COLO668 (cell line): ENCODE measurements around the gene NBEA.

Source experiments
- DNase-seq: peaks from one replicate; lab custom pipeline; 2025; ENCODE audit not compliant: unreplicated experiment; lab: John Stamatoyannopoulos, UW

NBEA gene

GRCh38 chr13:35256459-35257148 is 314.5 kb downstream of the NBEA start:
- DNase-seq, result no peak

- DNase-seq, result no peak
Measured at GRCh38 chr13:35260316-35260715, 318.2 kb downstream of the NBEA start.

- DNase-seq, result no peak
Measured at GRCh38 chr13:35266412-35266811, 324.3 kb downstream of the NBEA start.

- DNase-seq, result no peak
Measured at GRCh38 chr13:35278917-35279316, 336.8 kb downstream of the NBEA start.

GRCh38 chr13:35279500-35279899 is 337.4 kb downstream of the NBEA start:
- DNase-seq, result no peak

GRCh38 chr13:35283856-35284255 is 341.8 kb downstream of the NBEA start:
- DNase-seq, result peak; percentile 71

GRCh38 chr13:35285677-35286076 is 343.6 kb downstream of the NBEA start:
- DNase-seq, result no peak

- no peak for DNase-seq
Measured at GRCh38 chr13:35292329-35292728, 350.3 kb downstream of the NBEA start.

- DNase-seq, result no peak
Measured at GRCh38 chr13:35293579-35294226, 351.6 kb downstream of the NBEA start.

GRCh38 chr13:35309706-35310105 is 367.6 kb downstream of the NBEA start:
- DNase-seq, result no peak

GRCh38 chr13:35332134-35332533 is 390.1 kb downstream of the NBEA start:
- no peak for DNase-seq

- DNase-seq, result no peak
Measured at GRCh38 chr13:35333157-35333556, 391.1 kb downstream of the NBEA start.

GRCh38 chr13:35342440-35342839 is 400.4 kb downstream of the NBEA start:
- DNase-seq, result no peak

GRCh38 chr13:35343417-35343816 is 401.3 kb downstream of the NBEA start:
- DNase-seq, result no peak

GRCh38 chr13:35345992-35346391 is 403.9 kb downstream of the NBEA start:
- DNase-seq, result no peak

GRCh38 chr13:35346494-35346893 is 404.4 kb downstream of the NBEA start:
- DNase-seq, result no peak

GRCh38 chr13:35347679-35348205 is 405.7 kb downstream of the NBEA start:
- DNase-seq, result no peak

GRCh38 chr13:35349052-35349451 is 407.0 kb downstream of the NBEA start:
- DNase-seq, result no peak

- no peak for DNase-seq
Measured at GRCh38 chr13:35349673-35350278, 407.7 kb downstream of the NBEA start.

GRCh38 chr13:35354285-35354684 is 412.2 kb downstream of the NBEA start:
- DNase-seq, result no peak

GRCh38 chr13:35354882-35355281 is 412.8 kb downstream of the NBEA start:
- no peak for DNase-seq

GRCh38 chr13:35356572-35356971 is 414.5 kb downstream of the NBEA start:
- no peak for DNase-seq
